ENCODE measurements around the gene ADAM12. TPM values are rescaled to one million over a fixed set of nuclear protein-coding genes. Genes with fewer than 3 reads are reported as not detected.
A peak's percentile ranks its signal among the peaks of the same experiment; 100 is the strongest.

The ADAM12 gene, protein sequence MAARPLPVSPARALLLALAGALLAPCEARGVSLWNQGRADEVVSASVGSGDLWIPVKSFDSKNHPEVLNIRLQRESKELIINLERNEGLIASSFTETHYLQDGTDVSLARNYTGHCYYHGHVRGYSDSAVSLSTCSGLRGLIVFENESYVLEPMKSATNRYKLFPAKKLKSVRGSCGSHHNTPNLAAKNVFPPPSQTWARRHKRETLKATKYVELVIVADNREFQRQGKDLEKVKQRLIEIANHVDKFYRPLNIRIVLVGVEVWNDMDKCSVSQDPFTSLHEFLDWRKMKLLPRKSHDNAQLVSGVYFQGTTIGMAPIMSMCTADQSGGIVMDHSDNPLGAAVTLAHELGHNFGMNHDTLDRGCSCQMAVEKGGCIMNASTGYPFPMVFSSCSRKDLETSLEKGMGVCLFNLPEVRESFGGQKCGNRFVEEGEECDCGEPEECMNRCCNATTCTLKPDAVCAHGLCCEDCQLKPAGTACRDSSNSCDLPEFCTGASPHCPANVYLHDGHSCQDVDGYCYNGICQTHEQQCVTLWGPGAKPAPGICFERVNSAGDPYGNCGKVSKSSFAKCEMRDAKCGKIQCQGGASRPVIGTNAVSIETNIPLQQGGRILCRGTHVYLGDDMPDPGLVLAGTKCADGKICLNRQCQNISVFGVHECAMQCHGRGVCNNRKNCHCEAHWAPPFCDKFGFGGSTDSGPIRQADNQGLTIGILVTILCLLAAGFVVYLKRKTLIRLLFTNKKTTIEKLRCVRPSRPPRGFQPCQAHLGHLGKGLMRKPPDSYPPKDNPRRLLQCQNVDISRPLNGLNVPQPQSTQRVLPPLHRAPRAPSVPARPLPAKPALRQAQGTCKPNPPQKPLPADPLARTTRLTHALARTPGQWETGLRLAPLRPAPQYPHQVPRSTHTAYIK
- total RNA-seq = 1 to 10 TPM; 1.6 to 1.9 (median 1.8) TPM
- 5.7 TPM for total RNA-seq (2013)

DNA sequence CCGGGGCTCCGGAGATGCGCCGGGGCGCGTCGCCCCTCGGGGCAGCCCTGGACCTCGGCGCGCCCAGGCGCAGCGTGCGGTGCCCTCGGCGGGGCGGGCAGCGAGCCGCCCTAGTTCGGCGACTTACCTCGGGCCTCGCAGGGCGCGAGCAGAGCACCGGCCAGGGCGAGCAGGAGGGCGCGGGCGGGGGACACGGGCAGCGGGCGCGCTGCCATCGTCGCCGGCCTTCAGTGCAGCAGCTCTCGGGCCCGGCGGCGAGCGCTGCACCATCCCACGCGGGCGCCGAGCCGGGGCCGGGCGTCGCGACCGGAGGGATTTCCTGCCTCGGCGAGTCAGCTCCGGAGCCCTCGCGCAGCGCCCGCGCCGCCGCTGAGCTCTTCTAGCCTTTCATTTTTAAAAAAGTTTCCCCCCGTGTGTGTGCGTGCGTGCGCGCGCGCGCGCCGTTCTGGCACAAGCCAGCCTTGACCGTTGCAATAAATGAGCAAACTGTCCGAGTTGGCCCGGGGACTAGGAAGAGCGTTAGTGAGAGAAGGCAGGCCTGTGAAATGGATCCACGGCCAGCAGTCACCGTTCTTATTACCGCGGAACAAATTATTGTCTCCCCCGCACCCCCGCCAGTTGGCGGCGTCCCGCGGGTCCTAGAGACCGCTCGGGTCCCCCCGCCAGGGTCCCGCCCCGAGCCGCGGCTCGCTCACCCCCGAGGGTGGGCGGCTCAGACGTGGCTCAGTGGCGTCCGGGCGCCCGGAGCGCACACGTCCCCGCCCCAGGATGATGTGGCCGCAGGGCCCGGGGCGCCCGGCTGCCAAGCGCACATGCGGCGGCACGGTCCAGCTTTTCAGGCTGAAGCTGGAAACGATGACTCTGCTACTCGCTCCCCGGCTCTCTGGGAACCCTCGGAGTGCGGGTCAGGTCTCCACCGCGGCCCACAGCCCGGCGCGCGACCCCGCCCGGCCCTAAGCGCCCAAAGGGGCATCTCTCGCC lies at the start of gene ADAM12:
TSS of gene ADAM12 (minus strand) at position 547 of the 981 bp plus-strand sequence. CDS start at position 215, 332 bp downstream.
- Mint-ChIP-seq H3K27me3 (ENCODE audit: low read depth in 2 of 2) (peaks cover 48 to 70% of the 10 kb centered on the region in 2 donors), H3K4me3 (peak within 1 kb of the TSS; percentile 84), H3K4me1 (peaks cover 7 to 9% of the 10 kb centered on the region in 2 donors), H3K9me3 (no peaks in the 10 kb centered on the region), H3K36me3 (peaks cover 10% of the 10 kb centered on the region), H3K27ac (no peak within 1 kb of the TSS)
- Histone ChIP-seq H3K27me3 (ENCODE audit: control insufficient read depth, insufficient read depth, low read length) (peaks cover 9% of the 10 kb centered on the region), H3K4me1 (ENCODE audit: control insufficient read depth, insufficient read depth, low read length) (peaks cover 7% of the 10 kb centered on the region), H3K36me3 (ENCODE audit: control insufficient read depth, insufficient read depth, low read length) (no peaks in the 10 kb centered on the region), H3K9me3 (ENCODE audit: control insufficient read depth, insufficient read depth, low read length) (no peaks in the 10 kb centered on the region), H3K4me3 (ENCODE audit: low read length) (peak within 1 kb of the TSS; percentile 12), H3K27ac (ENCODE audit: low read length) (no peak within 1 kb of the TSS)
- DNase-seq = peak in 1 of 2 donors; percentile 25
- 5% methylated on average over 127 of the region's 127 CpGs for WGBS (ENCODE audit: insufficient coverage)
- ATAC-seq = peak in 1 of 3 donors; percentile 61
- intact Hi-C loops (cut with micrococcal nuclease) = loop anchor here (10.0 kb wide), 1 partner anchor 403 kb away; no protein-coding TSS in a partner anchor
- TF ChIP-seq, protein P1, sequence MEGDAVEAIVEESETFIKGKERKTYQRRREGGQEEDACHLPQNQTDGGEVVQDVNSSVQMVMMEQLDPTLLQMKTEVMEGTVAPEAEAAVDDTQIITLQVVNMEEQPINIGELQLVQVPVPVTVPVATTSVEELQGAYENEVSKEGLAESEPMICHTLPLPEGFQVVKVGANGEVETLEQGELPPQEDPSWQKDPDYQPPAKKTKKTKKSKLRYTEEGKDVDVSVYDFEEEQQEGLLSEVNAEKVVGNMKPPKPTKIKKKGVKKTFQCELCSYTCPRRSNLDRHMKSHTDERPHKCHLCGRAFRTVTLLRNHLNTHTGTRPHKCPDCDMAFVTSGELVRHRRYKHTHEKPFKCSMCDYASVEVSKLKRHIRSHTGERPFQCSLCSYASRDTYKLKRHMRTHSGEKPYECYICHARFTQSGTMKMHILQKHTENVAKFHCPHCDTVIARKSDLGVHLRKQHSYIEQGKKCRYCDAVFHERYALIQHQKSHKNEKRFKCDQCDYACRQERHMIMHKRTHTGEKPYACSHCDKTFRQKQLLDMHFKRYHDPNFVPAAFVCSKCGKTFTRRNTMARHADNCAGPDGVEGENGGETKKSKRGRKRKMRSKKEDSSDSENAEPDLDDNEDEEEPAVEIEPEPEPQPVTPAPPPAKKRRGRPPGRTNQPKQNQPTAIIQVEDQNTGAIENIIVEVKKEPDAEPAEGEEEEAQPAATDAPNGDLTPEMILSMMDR (IDR thresholded peaks at IDR 0.05) = no peak

DNA sequence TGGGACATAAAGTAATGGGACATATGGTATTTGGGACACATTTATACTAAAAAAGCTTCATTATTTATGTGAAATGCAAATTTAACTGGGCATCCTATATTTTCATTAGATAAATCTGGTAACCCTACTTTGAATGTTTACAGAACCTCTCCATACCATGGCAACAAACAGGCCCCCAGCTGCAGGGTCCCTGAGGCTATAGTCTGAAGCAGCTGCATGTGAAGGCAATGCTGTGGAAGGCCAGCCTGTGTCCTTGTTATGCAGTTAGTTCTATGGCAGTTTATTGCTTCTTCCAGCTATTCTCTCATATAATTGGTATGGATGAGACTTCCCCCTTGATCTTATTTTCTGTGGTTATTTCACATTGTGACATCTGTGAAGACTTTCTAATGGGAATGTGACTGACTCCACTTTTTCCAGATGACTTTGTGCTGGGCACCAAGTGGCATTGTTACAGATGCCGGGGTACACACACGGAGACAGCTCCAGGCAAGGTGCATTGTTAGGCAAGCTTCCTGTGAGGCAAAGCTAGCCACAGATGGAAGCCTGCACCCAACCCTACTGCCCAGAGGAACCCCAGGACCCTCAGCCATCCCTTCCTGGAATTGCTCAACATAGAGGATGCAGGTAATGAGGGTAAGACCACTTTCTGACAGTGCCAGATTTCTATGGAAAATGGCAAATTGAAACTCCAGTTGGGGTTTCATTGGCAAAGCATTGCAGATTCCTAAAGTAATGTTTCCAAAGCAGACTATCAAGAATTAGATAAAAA lies 49.5 kb upstream of the ADAM12 start:
- peaks cover 2% of the 10 kb centered on the region for H3K27me3 ChIP-seq (ENCODE audit: control insufficient read depth, insufficient read depth, low read length)
- no peak for ATAC-seq
- intact Hi-C loops (cut with micrococcal nuclease) = no loop called here

More for the DNA sequence above, 49.5 kb upstream of the ADAM12 start:
- Mint-ChIP-seq H3K9me3 (no peaks in the 10 kb centered on the region), H3K4me1 (no peaks in the 10 kb centered on the region), H3K27me3 (ENCODE audit: low read depth in 2 of 2) (peaks cover 7 to 63% of the 10 kb centered on the region in 2 donors), H3K27ac (no peak overlapping the region), H3K4me3 (no peak overlapping the region), H3K36me3 (no peaks in the 10 kb centered on the region)
- H3K36me3 ChIP-seq (ENCODE audit: control insufficient read depth, insufficient read depth, low read length) = no peaks in the 10 kb centered on the region
- no peaks in the 10 kb centered on the region for H3K9me3 ChIP-seq (ENCODE audit: control insufficient read depth, insufficient read depth, low read length)
- H3K4me1 ChIP-seq (ENCODE audit: control insufficient read depth, insufficient read depth, low read length) = no peaks in the 10 kb centered on the region
- TF ChIP-seq, protein P1 (IDR thresholded peaks at IDR 0.05) = no peak
- H3K4me3 ChIP-seq (ENCODE audit: low read length) = no peak overlapping the region
- DNase-seq = no peak
- WGBS (ENCODE audit: insufficient coverage) = 57% methylated on average over 2 of the region's 2 CpGs
- H3K27ac ChIP-seq (ENCODE audit: low read length) = no peak overlapping the region
